Measurements from ENCODE around the gene BCAS3.

The BCAS3 gene

GRCh38 chr17:61075988-61076387, 398.3 kb downstream of the BCAS3 start:
- ATAC-seq, result no peak

DNA sequence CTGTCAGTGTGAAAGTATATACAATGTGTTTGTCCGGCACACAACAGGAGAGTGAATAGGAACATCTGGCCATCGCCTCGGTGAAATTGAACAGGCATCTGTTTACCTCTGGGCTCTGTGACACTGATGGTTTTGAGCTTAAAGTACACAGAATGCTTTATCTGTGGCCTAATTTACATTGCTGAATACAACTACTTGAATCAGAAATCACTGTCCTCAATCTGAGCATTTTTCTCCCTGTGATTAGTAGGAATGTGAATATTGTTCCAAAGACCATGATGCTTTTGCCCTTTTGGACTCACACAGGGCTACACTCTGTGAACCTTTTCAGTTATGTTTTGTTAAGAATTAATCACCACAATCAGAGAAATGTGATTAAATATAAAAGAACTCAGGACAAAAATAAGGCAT, 399.0 kb downstream of the BCAS3 start:
- ATAC-seq, result no peak

DNA sequence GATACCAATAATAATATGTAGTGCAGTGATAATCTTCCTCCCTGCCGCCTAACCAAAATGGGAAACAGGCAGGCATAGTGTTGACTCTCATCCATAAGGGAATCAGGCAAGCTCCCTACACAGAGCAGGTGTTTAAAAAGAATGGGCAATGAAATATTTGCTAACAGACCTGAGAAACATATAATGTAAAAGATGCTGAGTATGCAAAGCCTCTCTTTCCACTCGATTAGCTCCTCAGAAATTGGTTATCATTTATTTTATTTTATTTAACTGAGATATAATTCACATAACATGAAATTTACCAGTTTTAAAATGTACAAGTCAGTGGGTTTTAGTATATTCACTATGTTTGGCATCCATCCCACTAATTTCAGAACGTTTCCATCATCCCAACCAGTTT, 404.3 kb downstream of the BCAS3 start:
- no peak for ATAC-seq

DNA sequence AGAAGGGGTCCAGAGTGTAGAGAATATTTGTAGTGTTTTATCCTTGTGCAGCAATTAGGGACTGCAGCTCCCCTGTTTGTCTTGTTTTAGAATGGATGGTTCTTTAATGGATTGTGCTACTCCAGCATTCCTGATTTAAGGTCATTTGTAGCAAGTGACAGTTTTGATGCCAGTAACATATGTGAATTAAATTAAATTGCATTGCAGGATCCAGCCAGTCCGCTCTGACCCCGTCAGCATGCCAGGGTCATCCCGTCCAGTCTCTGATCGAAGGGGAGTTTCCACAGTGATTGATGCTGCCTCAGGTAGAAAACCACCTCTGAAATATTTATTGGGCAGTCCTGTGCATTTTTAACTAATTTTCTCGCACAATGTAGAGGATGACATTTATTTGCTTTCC, 406.6 kb downstream of the BCAS3 start:
- no peak for ATAC-seq

DNA sequence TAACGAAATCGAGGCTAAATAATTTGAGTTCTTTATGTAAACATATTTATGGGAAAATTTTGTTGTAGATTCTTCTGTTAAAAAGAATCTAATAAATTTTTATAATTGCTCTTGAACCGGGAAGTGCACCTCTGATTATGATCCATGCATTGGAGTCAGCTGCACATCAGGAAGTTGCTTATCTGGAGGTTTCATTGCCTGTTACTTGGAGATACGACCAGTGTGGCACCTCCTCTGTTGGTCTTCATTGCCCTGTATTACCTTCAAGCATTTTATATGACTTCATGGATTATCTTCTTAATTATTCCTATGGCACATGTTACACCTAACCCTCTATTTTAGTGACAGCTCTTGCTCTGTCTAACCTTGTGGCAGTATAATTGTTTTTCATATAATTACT, 409.4 kb downstream of the BCAS3 start:
- ATAC-seq, result no peak

DNA sequence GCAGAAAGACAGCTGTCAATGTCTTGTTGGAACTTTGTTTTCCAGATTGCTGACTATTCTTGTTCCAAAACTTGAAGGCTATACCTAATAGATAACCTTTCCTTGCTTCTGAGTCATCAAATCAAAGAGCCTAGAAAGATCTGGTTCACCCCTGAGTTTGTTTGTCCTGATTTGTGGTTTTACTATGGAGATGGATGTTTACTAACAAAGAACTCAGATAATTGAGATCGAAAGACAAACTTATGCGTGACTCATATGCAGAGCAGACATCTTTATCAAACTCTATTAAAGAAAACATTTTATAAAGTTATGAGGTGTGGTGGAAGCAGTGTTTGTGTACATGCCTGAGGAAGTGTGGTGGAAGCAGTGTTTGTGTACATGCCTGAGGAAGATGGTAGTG, 410.9 kb downstream of the BCAS3 start:
- no peak for ATAC-seq

- no peak for ATAC-seq
Observed at GRCh38 chr17:61091096-61091495, 413.4 kb downstream of the BCAS3 start.

DNA sequence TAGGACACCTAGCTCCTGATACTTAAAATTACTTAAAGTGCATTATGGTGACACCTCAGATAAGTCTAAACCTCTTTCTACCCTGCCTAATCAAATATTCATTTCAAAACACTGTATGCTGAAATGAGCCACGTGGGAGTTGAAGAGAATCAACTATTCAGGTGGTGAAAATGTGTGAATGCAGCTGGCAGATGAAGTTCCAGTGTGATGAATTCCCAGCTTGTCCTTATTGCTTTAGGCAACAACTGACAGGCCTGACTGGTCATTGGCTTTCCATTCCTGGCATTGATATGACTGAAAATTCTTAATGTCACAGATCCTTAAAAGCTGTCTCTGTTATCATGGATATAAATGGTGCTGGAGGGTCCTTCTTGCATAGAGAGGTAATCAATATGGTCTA, 420.1 kb downstream of the BCAS3 start:
- ATAC-seq, result no peak

DNA sequence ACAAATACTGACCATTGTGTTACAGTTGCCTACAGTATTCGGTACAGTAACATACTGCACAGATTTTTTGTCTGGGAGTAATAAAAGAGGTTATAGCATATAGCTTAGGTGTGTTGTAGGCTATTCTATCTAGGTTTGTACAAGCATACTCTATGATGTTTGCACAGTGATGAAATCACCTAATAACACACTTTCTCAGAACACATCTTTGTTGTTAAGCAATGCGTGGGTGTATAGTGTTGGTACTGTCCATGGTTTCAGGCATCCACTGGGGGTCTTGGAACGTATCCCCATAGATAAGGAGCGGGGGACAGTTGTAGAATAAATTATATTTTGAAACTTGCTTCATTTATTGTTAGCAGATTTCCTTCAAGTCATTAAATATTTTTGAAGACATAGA, 428.7 kb downstream of the BCAS3 start:
- no peak for ATAC-seq

GRCh38 chr17:61116577-61116976, 438.9 kb downstream of the BCAS3 start:
- no peak for ATAC-seq

DNA sequence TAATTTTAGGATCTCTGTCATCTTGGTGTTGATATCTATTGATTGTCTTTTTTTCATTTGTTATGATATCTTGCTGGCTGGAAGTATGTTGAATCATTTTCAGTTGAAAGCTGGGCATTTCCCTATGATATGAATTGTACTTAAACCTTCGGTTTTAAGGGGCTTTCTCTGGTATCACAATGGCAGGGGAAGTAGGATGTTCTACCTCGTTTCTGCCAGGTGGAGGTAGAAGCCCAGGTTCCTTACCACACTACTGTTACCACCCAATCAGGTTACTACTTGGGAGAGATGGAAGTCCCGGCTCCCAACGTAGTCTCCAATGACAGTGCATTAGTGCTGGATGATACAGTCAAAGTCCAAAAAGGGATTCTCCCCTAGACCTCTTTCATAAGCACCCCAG, 440.3 kb downstream of the BCAS3 start:
- peak; percentile 7 to 13 for ATAC-seq

DNA sequence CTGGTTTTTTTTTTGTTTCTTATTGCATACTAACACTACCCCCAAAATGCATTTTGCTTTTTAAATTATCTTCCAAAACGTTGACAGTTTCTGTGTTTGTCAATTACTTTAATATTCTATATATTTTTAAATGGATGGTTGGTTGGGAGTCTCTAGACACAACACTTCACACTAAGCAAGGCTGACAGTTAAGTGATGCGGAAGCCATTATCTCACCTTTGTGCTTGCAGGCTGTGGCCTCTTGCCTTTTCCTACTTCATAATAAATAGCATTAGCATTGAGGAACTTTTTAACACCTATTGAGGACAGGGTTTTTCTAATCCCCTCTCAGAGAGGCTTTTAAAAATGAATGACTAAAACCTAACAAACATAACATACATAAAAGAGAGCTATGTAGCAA, 441.2 kb downstream of the BCAS3 start:
- ATAC-seq, result no peak

DNA sequence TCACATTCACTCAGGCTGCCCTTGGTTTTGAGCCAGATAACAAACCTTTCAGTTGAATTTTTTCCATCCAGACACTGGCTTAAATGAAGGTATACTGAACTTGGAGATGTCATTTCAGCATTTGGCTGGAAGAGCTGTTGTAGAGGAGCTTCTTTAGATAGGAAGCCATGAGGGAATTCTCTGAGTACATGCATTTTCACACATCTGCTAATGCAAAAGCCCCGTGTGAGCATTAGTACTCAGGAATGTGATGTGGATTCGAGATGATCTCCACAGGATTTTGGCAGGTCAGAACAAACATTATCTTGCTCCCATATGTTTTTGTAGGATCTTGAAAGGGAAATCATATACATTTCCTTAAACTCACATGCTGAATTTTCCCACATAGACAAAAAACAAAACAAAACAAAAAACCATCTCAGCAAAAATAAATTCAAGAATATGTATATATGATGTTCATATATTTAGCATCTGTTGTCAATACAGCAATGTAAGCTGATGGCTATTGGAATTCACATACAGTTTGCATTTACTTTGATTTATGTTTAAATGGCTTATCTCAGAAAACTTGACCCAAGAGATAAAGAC, 444.8 kb downstream of the BCAS3 start:
- no peak for ATAC-seq

GRCh38 chr17:61124562-61124961, 446.9 kb downstream of the BCAS3 start:
- ATAC-seq, result no peak

- ATAC-seq, result no peak
Observed at GRCh38 chr17:61126473-61127249, 449.0 kb downstream of the BCAS3 start.

GRCh38 chr17:61127960-61128359, 450.3 kb downstream of the BCAS3 start:
- ATAC-seq, result no peak

DNA sequence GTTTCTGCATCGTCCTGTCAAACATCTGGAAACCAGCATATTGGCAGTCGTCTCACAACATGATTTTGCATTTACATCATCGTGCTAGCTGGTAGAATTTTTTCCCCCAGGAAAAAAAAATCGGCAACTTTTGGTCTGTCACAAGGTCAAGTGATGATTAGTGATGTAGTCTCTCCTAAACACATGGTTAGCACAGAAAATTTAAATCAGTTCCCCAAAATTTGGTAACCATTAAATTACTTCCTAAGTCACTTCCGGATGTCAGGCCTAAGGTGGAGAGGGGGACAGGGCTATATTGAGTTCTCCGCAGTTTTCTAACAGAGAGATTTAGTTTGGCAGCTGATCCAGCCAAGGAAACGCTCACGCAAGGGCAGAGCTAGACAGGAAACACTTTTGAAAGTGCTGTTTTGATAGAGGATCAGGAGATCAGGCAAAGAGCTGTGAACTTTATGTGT, 451.0 kb downstream of the BCAS3 start:
- no peak for ATAC-seq

DNA sequence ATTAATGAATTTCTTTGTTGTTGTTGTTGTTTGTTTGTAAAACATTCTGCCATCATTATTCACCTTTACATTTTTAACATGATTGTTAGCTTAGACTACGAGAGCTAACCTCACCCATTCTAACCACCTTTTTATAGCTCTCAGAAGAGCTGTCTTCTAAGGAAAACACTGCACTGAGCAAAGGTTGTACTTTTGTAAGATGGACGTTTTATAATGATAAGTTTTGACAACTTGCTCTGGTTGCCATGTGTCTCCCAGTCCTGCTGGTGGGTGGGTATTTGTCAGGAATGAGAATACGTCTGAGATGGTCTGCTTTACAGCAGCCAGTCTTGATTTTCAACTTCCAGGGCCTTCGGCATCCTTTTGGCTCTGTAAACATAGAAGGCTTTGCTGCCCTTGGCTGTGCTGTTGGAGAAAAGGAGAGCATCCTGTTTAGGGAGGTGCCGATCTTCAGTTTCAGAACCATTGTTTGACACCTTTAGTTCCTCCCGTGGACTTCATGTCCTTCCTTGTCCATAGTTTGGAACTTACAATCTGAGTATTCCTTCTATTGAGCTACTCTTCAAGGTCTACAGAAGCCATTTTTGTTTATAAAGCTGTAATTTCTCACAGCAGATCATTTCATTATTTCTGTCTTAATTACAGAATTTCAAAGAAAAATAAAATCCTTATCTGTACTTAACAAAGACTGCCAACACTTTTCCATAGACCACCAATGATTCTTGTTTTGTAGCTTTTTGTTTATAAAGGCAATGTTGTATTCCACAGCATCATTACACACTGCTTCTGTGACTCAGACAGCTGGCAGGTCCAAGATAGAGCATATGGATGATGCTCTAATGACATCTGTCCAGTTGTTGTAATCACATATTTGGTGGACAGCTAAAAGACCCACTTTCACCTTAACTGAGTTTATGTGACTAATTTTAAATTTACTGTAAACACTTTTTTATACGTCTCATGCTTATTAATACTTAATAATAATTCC, 451.9 kb downstream of the BCAS3 start:
- ATAC-seq, result no peak

- no peak for ATAC-seq
Observed at GRCh38 chr17:61130330-61130729, 452.7 kb downstream of the BCAS3 start.

DNA sequence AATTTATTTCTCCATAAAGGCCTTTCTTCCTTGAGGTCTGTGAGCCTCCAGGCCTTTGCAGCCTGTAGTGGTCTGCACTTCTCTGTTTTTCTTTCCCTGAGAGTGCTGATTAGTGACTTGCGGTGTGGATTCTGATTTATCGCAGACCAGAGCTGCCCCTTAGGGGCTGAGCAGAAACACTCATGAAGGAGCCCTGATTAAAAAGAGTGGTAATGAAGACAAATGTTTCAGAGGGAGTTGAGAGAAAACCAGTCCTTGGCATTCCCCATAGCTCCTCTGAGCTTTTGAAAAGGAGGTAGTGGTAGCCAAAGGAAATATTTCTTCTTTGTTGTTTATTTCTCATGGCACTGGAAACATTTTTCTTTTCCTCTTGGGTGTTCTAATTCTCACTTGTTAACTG, 453.9 kb downstream of the BCAS3 start:
- no peak for ATAC-seq

DNA sequence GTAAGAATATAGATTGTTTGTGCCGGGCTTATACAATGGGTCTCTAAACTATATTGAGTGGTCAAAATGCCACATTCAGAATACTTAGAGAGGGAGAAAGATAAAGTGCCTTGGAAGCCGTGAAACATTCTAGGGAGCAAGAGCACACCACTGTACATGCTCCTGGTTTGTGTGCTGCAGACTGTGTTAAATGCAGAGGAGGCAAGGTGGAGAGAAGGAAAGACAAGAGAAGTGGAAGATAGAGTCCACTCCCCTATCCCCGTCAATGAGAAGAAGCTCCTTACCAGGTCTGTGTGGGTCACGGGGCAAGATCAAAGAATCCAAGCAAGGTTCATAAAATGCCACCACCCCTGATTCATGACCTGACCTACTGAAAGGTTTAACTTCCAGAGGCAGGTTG, 454.9 kb downstream of the BCAS3 start:
- ATAC-seq, result no peak

GRCh38 chr17:61133853-61134252, 456.2 kb downstream of the BCAS3 start:
- no peak for ATAC-seq

- no peak for ATAC-seq
Observed at GRCh38 chr17:61134551-61135235, 457.0 kb downstream of the BCAS3 start.

Data from activated CD4-positive, CD25-positive, alpha-beta regulatory T cell treated with anti-CD3 and anti-CD28 coated beads, Interleukin-2, amount 50 U/mL, for 24 hours (primary cell).